CD4-positive, alpha-beta memory T cell (primary cell): Measurements from ENCODE around the gene MAJIN. TPM values are rescaled to one million over a fixed set of nuclear protein-coding genes. Genes with fewer than 3 reads are reported as not detected.

Source experiments
- CTCF ChIA-PET: fragments of 350-600 bp; sonication (Branson Sonifier 250); formaldehyde crosslinking; loops from one replicate; lab custom pipeline; 2021; ENCODE audit warnings: inconsistent platforms; ENCODE audit not compliant: partially characterized antibody; lab: Charles Lee
- POLR2A ChIA-PET: fragments of 350-600 bp; sonication (Branson Sonifier 250); formaldehyde crosslinking; loops from one replicate; lab custom pipeline; 2021; ENCODE audit not compliant: partially characterized antibody; lab: Charles Lee
- DNase-seq, 5 donors: peaks; one replicate each; pipeline versions ENCODE4 v3.0.0 to v3.0.0-alpha.2; 2020 to 2022; ENCODE audit warnings: mixed read lengths in 1 of 5
- H3K27ac ChIP-seq: one replicate; pipeline ENCODE4 v1.7.0; 2013; ENCODE audit warnings: low read depth, low read length
- H3K27me3 ChIP-seq: 2 replicates; pipeline ENCODE4 v1.7.0; 2013; ENCODE audit warnings: mild to moderate bottlenecking, low read length, moderate library complexity; ENCODE audit not compliant: insufficient read depth
- H3K36me3 ChIP-seq: 2 replicates; pipeline ENCODE4 v1.7.0; 2013; ENCODE audit warnings: mild to moderate bottlenecking, low read length, moderate library complexity; ENCODE audit not compliant: insufficient read depth
- H3K4me1 ChIP-seq: 2 replicates; pipeline ENCODE4 v1.7.0; 2013; ENCODE audit warnings: mild to moderate bottlenecking, low read length, moderate library complexity; ENCODE audit not compliant: insufficient read depth
- H3K4me3 ChIP-seq, 2 donors: one replicate each; pipeline ENCODE4 v1.7.0; 2013; ENCODE audit warnings: low read length in 2 of 2, mild to moderate bottlenecking in 1 of 2
- H3K9me3 ChIP-seq, 2 donors: one replicate each; pipeline ENCODE4 v1.7.0; 2013; ENCODE audit warnings: low read length in 2 of 2, control low read depth in 1 of 2; ENCODE audit not compliant: control insufficient read depth in 1 of 2
- H3K27ac Mint-ChIP-seq, 7 donors: one replicate each; pipeline ENCODE4 v1.8.0; 2020 to 2021; ENCODE audit warnings: mixed read lengths in 7 of 7, mild to moderate bottlenecking in 6 of 7, inconsistent platforms in 3 of 7, moderate library complexity in 3 of 7
- H3K27me3 Mint-ChIP-seq, 2 donors: one replicate each; pipeline ENCODE4 v1.8.0; 2020 to 2021; ENCODE audit warnings: mixed read lengths in 2 of 2
- H3K36me3 Mint-ChIP-seq, 2 donors: one replicate each; pipeline ENCODE4 v1.8.0; 2020 to 2021; ENCODE audit warnings: mixed read lengths in 2 of 2, inconsistent platforms in 1 of 2, mild to moderate bottlenecking in 1 of 2
- H3K4me1 Mint-ChIP-seq, 4 donors: one replicate each; pipeline ENCODE4 v1.8.0; 2020 to 2021; ENCODE audit warnings: mixed read lengths in 4 of 4, mild to moderate bottlenecking in 1 of 4
- H3K4me3 Mint-ChIP-seq, 8 donors: one replicate each; pipeline ENCODE4 v1.8.0; 2020 to 2021; ENCODE audit warnings: mixed read lengths in 8 of 8, mild to moderate bottlenecking in 7 of 8, moderate library complexity in 6 of 8, inconsistent platforms in 3 of 8
- H3K9me3 Mint-ChIP-seq, 8 donors: one replicate each; pipeline ENCODE4 v1.8.0; 2020 to 2021; ENCODE audit warnings: mixed read lengths in 8 of 8, mild to moderate bottlenecking in 5 of 8, inconsistent platforms in 3 of 8, moderate library complexity in 1 of 8
- intact Hi-C: fragments of 100-400 bp; cut with micrococcal nuclease; formaldehyde crosslinking; loops from one replicate; pipeline ENCODE4 v1.15.1; 2023
- polyA plus RNA-seq, 2 donors: library from polyadenylated mRNA; unstranded; fragments of 300-500 nt; fragmentation: Illumina TruSeq; gene quantifications; one replicate each; pipeline ENCODE4 v1.2.3, GENCODE V29; 2021
- total RNA-seq, 2 experiments: library from RNA; stranded (reverse); gene quantifications; one replicate each; pipeline ENCODE4 v1.2.3, GENCODE V29; 2021

The MAJIN gene
- total and polyA plus RNA-seq, 4 experiments from 2014 or later, result 0.44 to 0.91 TPM; not detected in 2

DNA sequence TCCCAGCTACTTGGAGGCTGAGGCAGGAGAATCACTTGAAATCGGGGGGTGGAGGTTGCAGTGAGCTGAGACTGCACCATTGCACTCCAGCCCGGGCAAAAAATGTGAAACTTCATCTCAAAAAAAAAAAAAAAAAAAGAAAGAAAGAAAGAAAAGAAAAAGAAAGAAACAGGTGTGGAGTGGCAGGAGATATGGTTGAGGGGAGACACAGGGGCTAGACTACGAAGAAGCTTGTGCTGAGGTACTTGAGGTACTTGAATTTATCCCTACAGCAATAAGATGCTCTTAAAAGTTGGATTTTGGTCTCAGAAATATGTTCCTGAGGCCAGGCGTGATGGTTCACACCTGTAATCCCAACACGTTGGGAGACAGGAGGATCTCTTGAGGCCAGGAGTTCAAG lies 2.2 kb upstream of the MAJIN start:
- ChIA-PET CTCF (interaction anchor here (0.7 kb wide), 1 partner anchor 77 kb away, joined by 3 read pairs; no protein-coding TSS in a partner anchor), POLR2A (no interaction called here)
- Mint-ChIP-seq H3K4me3 (no peak overlapping the region), H3K9me3 (no peaks in the 10 kb centered on the region), H3K4me1 (peaks cover 5 to 24% (median 14%) of the 10 kb centered on the region in 4 donors), H3K27ac (peak overlapping the region in 1 of 7 donors; percentile 25), H3K36me3 (peaks cover 0 to 4% of the 10 kb centered on the region in 2 donors), H3K27me3 (no peaks in the 10 kb centered on the region)
- DNase-seq, result no peak
- no peaks in the 10 kb centered on the region for H3K27me3 ChIP-seq
- no peak overlapping the region for H3K27ac ChIP-seq
- intact Hi-C loops, result no loop called here
- H3K4me1 ChIP-seq, result peaks cover 11% of the 10 kb centered on the region
- H3K36me3 ChIP-seq, result no peaks in the 10 kb centered on the region
- no peak overlapping the region for H3K4me3 ChIP-seq
- no peaks in the 10 kb centered on the region for H3K9me3 ChIP-seq

DNA sequence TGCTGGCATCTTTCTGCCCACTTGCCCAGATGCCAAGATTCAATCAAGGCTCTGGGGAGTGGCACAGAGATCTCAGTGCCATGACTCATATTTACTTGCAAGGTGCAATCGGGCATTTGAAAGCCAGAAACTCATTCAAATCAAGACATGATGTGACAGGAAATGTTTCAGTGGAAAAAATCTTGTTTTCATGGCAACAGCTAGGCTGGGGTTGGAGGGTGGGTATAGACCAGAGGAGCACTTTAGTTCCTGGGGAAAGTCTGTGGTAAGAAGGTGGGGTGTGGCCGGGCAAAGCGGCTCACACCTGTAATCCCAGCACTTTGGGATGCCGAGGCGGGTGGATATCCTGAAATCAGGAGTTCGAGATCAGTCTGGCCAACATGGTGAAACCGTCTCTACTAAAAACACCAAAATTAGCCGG lies 1.2 kb downstream of the MAJIN start:
- no peaks in the 10 kb centered on the region for H3K36me3 ChIP-seq
- Mint-ChIP-seq H3K36me3 (no peaks in the 10 kb centered on the region), H3K9me3 (no peaks in the 10 kb centered on the region), H3K4me3 (peak overlapping the region; percentile 45 to 83 (median 73)), H3K27me3 (no peaks in the 10 kb centered on the region), H3K27ac (peak overlapping the region; percentile 29 to 89 (median 85)), H3K4me1 (peaks cover 7 to 25% (median 18%) of the 10 kb centered on the region in 4 donors)
- POLR2A ChIA-PET, result interaction anchor here (0.7 to 1.0 kb wide), 2 partner anchors 35 to 71 kb away, joined by 3 to 5 read pairs; partner anchors contain the start of gene GPHA2
- CTCF ChIA-PET, result interaction anchor here (0.7 kb wide), 1 partner anchor 342 kb away, joined by 3 read pairs; no protein-coding TSS in a partner anchor
- intact Hi-C loops, result no loop called here
- H3K27me3 ChIP-seq, result no peaks in the 10 kb centered on the region
- H3K9me3 ChIP-seq, result no peaks in the 10 kb centered on the region
- no peak overlapping the region for H3K27ac ChIP-seq
- DNase-seq, result peak in 2 of 5 donors; percentile 13 to 43
- H3K4me1 ChIP-seq, result peaks cover 11% of the 10 kb centered on the region
- H3K4me3 ChIP-seq, result no peak overlapping the region

DNA sequence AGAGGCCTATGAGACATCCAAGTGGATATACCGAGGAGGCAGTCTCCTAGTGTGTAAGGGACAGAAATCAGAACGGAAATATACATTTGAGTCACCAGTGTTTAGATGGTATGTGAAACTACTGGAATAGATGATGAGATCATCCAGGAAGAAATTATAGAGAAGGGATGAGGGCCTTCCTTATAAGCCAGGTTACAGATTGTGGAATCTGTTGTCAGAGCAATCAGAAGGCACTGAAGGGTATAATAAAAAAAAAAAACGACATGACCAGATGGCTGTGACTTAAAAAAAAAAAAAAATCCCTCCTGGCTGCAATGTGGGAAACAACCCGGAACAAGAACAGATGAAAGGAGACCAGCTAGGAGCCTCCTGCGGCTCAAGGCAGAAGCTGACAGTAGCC lies 2.7 kb downstream of the MAJIN start:
- Mint-ChIP-seq H3K4me1 (peaks cover 7 to 25% (median 19%) of the 10 kb centered on the region in 4 donors), H3K27ac (peak overlapping the region in 3 of 7 donors; percentile 9 to 44 (median 31)), H3K4me3 (no peak overlapping the region), H3K9me3 (no peaks in the 10 kb centered on the region), H3K36me3 (no peaks in the 10 kb centered on the region), H3K27me3 (no peaks in the 10 kb centered on the region)
- Histone ChIP-seq H3K4me1 (peaks cover 11% of the 10 kb centered on the region), H3K36me3 (no peaks in the 10 kb centered on the region), H3K27ac (no peak overlapping the region), H3K27me3 (no peaks in the 10 kb centered on the region), H3K9me3 (no peaks in the 10 kb centered on the region), H3K4me3 (no peak overlapping the region)
- intact Hi-C loops, result no loop called here
- CTCF ChIA-PET, result no interaction called here
- no peak for DNase-seq
- POLR2A ChIA-PET, result no interaction called here

DNA sequence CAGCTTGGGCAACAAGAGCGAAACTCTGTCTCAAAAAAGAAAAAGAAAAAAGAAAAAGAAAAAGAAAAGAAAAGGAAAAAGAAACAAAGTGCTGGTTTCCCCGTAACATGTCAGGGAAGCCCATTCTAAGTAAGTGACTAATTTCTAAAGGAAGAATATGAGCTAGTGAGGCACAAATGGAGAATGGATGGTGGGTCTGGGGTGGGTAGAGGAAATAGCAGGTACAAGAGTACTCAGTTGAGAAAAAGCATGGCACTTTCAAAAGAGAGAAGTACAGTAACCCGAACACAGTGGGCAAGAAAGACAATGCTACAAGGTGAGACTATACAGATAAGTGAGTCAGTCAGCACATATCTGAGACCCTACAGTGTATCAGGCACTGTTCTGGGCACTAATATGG lies 4.5 kb downstream of the MAJIN start:
- Histone ChIP-seq H3K27me3 (no peaks in the 10 kb centered on the region), H3K4me3 (no peak overlapping the region), H3K36me3 (no peaks in the 10 kb centered on the region), H3K9me3 (no peaks in the 10 kb centered on the region), H3K4me1 (peaks cover 10% of the 10 kb centered on the region), H3K27ac (no peak overlapping the region)
- DNase-seq, result no peak
- CTCF ChIA-PET, result interaction anchor here (1.1 kb wide), 1 partner anchor 11 kb away, joined by 3 read pairs; no protein-coding TSS in a partner anchor
- POLR2A ChIA-PET, result no interaction called here
- peaks cover 7 to 25% (median 18%) of the 10 kb centered on the region in 4 donors for H3K4me1 Mint-ChIP-seq
- H3K27me3 Mint-ChIP-seq, result peaks cover 0 to 2% of the 10 kb centered on the region in 2 donors
- no peak overlapping the region for H3K4me3 Mint-ChIP-seq
- no peaks in the 10 kb centered on the region for H3K9me3 Mint-ChIP-seq
- no peaks in the 10 kb centered on the region for H3K36me3 Mint-ChIP-seq
- no peak overlapping the region for H3K27ac Mint-ChIP-seq
- intact Hi-C loops, result no loop called here

DNA sequence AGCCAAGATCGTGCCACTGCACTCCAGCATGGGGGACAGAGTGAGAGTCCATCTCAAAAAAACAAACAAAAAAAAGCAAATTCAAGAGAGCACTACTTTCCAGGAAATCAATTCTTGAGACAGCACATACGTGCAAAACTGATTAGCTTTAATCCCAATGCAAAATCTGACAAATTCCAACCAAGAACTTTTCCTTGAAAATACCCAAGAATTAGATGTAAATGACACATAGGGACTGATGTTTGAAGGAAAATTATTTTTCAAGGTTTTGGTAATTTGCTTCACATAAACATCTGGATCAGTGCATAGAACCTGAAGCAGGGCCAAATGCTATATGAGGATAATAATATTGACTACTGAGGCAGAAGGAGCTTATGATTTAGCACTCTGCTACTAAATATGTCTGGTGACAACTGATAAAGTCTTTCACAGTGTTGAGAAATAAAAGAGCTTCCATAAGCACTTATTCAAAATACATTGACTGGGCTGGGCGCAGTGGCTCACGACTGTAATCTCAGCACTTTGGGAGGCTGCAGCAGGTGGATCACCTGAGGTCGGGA lies 8.8 kb downstream of the MAJIN start:
- Histone ChIP-seq H3K4me3 (no peak overlapping the region), H3K4me1 (no peaks in the 10 kb centered on the region), H3K36me3 (no peaks in the 10 kb centered on the region), H3K27me3 (no peaks in the 10 kb centered on the region), H3K27ac (no peak overlapping the region), H3K9me3 (no peaks in the 10 kb centered on the region)
- Mint-ChIP-seq H3K4me1 (peaks cover 0 to 5% (median 2%) of the 10 kb centered on the region in 4 donors), H3K36me3 (no peaks in the 10 kb centered on the region), H3K4me3 (no peak overlapping the region), H3K27me3 (peaks cover 4 to 7% of the 10 kb centered on the region in 2 donors), H3K27ac (no peak overlapping the region), H3K9me3 (no peaks in the 10 kb centered on the region)
- DNase-seq, result no peak
- ChIA-PET POLR2A (no interaction called here), CTCF (no interaction called here)
- intact Hi-C loops, result no loop called here

DNA sequence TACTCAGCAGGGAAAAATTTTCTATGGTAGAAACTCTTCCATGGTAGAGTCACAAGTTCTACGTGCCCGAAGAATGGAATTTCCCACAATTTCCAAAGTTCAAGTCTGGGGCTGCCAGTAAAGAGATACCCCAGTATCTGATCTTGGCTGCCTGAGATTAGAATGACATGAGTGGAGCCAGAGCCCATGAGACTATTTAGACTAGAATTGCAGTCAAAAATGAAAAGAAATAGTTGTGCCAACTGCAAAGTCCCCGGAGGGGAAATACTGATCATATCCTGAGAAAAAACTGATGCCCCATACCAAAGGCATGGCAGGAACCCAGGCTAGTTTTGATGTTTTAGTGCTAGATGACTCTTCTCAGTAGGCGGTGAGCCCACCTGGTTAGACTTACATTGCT lies 11.2 kb downstream of the MAJIN start:
- ChIA-PET CTCF (no interaction called here), POLR2A (interaction anchor here (0.7 kb wide), 1 partner anchor 40 kb away, joined by 3 read pairs; no protein-coding TSS in a partner anchor)
- no peaks in the 10 kb centered on the region for H3K4me1 ChIP-seq
- H3K27me3 ChIP-seq, result no peaks in the 10 kb centered on the region
- H3K36me3 ChIP-seq, result no peaks in the 10 kb centered on the region
- H3K9me3 ChIP-seq, result no peaks in the 10 kb centered on the region
- H3K27ac ChIP-seq, result no peak overlapping the region
- H3K4me3 ChIP-seq, result no peak overlapping the region
- Mint-ChIP-seq H3K9me3 (no peaks in the 10 kb centered on the region), H3K4me1 (peaks cover 0 to 1% (median 0%) of the 10 kb centered on the region in 4 donors), H3K36me3 (no peaks in the 10 kb centered on the region), H3K4me3 (no peak overlapping the region), H3K27me3 (peaks cover 4 to 7% of the 10 kb centered on the region in 2 donors), H3K27ac (no peak overlapping the region)
- intact Hi-C loops, result no loop called here
- DNase-seq, result no peak

DNA sequence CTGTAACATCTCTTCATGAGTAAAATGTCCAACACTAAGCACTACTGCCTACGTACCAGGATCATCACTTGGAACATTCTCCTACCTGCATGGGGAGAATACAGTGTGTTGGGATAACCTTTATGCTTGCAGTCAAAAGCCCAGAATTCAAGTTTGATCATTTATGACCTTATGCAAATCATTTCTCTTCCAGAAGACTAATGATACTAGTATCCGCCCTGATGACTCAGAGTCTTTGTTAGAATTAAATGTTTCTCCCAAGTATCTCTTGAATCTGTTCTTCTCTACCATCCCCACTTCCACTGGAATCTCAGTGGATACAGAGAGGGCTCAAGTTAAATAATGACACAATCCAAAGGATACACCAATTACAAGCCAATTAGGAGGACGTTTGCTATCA lies 12.4 kb downstream of the MAJIN start:
- no peak overlapping the region for H3K27ac Mint-ChIP-seq

More for the DNA sequence above, 12.4 kb downstream of the MAJIN start:
- Histone ChIP-seq H3K36me3 (no peaks in the 10 kb centered on the region), H3K4me1 (no peaks in the 10 kb centered on the region), H3K27me3 (no peaks in the 10 kb centered on the region), H3K9me3 (no peaks in the 10 kb centered on the region), H3K27ac (no peak overlapping the region), H3K4me3 (no peak overlapping the region)
- CTCF ChIA-PET, result no interaction called here
- H3K4me3 Mint-ChIP-seq, result no peak overlapping the region
- POLR2A ChIA-PET, result no interaction called here
- H3K9me3 Mint-ChIP-seq, result no peaks in the 10 kb centered on the region
- DNase-seq, result no peak
- intact Hi-C loops, result no loop called here
- no peaks in the 10 kb centered on the region for H3K4me1 Mint-ChIP-seq
- peaks cover 4 to 7% of the 10 kb centered on the region in 2 donors for H3K27me3 Mint-ChIP-seq
- H3K36me3 Mint-ChIP-seq, result no peaks in the 10 kb centered on the region
